HG02885 (cell line): ENCODE data around the gene WNT1.
A peak's percentile ranks its signal among the peaks of the same experiment; 100 is the strongest.

ENCODE experiments used
- ATAC-seq: cut with Tn5 transposase; IDR thresholded peaks from one replicate; pipeline ENCODE4 v1.9.1; 2021; ENCODE audit warnings: mild to moderate bottlenecking; ENCODE audit not compliant: unreplicated experiment, poor library complexity

WNT1 gene

DNA sequence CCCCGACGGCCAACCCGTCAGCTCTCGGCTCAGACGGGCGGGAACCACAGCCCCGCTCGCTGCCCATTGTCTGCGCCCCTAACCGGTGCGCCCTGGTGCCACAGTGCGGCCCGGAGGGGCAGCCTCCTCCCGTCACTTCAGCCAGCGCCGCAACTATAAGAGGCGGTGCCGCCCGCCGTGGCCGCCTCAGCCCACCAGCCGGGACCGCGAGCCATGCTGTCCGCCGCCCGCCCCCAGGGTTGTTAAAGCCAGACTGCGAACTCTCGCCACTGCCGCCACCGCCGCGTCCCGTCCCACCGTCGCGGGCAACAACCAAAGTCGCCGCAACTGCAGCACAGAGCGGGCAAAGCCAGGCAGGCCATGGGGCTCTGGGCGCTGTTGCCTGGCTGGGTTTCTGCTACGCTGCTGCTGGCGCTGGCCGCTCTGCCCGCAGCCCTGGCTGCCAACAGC, at the start of gene WNT1:
WNT1 (plus strand) TSS at position 32 of the 450 bp plus-strand sequence; CDS start at position 361, 329 bp downstream.
- ATAC-seq, result peak; percentile 22

GRCh38 chr12:48929551-48929950, 48.6 kb upstream of the WNT1 start:
- no peak for ATAC-seq

DNA sequence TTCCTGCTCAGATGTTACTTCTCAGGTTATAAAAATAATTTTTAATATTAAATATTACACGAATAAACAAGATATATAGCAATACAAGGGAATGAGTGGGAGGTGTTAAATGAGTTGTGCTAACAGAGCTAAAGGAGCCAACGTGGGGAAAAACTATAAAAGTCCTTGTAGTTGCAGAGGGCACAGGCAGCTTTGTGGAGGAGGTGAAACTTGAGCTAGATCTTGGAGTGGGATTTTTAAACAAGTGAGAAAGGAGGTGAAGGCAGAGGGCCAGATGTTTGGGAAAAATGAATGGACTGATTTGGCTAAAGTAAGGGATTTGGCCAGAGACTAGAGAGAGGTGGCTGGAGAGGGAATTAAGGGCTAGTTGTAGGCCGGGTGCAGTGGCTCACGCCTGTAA, 47.6 kb upstream of the WNT1 start:
- no peak for ATAC-seq

GRCh38 chr12:48932878-48933277, 45.2 kb upstream of the WNT1 start:
- no peak for ATAC-seq

DNA sequence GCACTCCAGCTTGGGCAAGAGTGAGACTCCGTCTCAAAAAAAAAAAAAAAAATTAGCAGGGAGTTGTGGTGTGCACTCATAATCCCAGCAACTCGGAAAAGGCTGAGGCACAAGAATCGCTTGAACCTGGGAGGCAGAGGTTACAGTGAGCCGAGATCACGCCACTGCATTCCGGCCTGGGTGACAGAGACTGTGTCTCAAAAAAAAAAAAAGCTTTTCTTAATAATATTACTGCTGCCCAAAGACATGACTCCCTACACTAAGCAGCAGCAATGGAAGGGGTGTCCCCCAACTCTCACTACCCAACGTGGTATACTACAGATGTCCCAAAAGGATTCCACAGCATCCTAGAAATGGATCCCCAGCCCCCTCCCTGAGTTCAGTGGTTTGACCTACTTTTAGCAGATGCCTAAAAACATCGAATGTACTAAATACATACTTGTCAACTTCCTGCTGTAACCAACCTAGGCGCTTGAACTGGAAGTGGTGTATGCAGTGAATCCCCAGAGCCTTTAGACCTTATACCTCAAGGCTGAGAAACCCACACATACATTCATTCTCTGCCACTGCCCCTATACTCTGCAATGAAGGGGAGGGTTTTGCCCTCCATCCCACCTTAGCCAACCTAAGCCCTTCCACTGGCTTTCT, 44.3 kb upstream of the WNT1 start:
- no peak for ATAC-seq

DNA sequence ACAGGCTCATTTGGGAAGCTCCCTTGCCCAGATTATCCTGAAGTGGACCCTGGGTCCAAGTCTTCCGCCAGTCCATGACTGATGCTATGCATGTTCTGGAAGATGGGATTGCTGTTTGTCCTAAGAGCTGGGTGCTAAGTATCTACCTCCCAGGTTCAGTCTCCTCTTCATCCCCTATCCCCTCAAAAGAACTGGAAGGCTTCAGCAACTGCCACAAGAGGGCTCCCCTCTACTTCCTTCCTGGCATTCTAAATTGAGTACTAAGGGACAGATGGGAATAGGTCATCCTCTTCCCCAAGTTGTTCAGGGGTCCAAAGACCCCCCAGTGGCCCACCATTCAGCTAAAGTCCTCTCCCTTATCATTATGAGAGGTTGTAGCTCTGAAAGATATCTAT, 43.8 kb upstream of the WNT1 start:
- ATAC-seq, result no peak

DNA sequence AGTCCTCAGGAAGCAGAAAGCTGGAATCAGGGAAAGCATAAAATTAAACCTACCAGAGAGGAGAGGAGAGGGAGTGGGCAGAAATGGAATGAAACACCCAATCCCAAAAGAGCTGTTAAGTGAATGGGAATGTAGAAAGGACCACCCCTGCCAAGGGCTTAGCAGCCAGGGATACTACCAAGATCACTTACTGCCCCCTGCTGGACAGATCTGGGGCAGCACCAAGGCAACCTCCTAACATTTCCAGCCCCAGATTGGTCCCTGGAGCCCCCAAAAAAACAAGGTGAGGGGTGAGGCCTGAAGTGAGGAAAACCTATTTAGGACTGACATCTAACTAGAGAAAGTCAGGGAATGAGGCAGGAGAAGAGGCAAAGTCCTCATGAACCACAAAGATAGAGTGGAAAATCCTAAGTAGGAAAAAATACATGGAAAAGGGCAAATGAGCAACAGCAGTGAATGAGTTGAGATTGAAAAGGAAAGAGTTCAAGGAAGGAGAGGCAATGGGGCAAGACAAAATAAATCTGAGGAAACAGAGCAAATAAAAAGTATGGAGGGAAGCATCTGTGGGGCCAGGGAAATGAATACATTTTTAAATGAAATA, 41.6 kb upstream of the WNT1 start:
- ATAC-seq, result no peak

GRCh38 chr12:48937170-48937569, 41.0 kb upstream of the WNT1 start:
- ATAC-seq, result no peak

- ATAC-seq, result no peak
Measured at GRCh38 chr12:48938805-48939204, 39.3 kb upstream of the WNT1 start.

GRCh38 chr12:48940181-48940580, 37.9 kb upstream of the WNT1 start:
- ATAC-seq, result no peak

- no peak for ATAC-seq
Measured at GRCh38 chr12:48943221-48943620, 34.9 kb upstream of the WNT1 start.

DNA sequence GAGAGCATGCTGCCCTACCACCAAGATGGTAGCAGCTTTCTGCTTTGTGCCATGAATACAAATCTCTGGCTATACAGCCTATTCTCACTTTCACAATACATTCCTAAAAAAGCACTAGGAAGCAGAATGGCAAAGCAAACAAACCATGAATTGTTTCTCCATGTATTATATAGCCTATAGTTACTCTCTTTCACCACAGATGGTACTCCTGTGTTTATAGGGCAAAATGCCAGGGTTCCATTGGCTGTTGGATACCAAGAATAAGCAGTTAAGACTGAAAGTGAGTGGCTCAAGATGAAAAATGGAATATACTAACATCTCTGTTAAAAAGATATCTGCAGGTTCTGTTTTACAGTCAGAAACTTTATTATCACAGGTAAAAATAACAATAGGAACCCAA, 31.9 kb upstream of the WNT1 start:
- ATAC-seq, result no peak

DNA sequence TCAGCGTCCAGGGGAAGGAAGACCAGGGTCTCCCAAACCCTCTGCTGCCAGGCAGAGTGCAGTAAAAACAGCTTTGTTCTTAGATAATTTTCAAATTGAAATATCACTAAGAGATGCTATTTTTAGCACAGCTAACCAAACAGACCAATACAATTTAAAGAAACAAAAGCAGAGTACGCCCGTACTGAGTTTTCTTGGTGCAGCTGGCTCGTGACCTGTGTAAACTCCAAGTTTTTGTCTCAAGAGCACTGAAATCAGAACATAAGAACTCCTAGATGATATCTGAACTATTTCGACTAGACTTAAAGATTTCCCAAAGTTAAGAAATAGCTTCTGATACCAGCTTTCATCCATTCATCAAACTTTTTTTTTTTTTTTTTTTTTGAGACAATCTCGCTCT, 31.2 kb upstream of the WNT1 start:
- no peak for ATAC-seq

DNA sequence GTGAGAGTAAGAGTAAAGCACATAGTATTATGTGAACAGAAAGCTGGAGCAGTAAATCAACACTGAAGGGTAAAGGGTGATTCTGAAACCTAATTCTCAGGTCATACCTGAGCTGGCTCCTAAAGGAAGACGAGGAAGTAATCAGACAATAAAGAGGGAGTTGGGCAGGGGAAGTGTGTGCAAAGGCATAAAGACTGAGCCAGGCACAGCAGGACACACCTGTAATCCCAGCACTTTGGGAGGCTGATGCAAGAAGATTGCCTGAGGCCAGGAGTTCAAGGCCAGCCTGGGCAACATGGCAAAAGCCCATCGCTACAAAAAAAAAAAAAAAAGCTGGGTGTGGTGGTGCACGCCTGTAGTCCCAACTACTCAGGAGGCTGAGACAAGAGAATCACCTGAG, 30.4 kb upstream of the WNT1 start:
- no peak for ATAC-seq

DNA sequence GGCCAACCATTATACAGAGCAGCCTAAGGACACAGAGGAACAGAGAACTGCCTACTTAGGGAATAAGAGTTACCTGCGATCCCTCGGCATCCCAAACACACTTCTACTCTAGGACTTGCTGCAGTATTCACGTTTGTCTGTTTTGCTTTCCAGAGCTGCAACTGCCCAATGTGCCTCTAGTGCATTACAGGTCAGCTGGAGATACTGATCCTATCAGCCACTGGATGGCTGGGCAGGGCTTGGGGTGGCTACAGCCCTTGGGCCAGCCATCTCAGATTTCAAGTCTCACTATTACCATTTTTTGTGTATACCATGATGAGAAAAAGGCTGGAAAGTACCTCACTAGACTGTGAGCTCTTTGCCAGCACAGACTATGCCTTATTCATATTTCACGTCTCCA, 25.4 kb upstream of the WNT1 start:
- no peak for ATAC-seq

DNA sequence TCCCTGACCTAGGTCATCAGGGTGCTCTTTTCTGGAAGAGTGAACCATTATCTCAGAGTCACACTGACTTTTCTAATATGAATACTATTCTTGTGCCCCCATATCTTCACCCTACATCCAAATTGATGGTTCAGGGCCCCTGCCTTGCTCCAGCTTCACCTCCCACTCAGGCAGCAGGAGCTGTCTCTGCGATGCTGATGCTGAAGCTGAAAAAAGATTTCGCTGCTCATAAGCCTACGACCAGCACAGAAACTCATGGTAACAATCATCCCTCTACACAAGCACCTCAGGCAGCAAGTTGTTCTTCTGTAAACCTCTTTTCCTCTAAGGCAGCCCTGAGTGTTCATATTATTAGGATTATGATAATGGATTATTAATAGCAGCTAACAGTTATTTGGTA, 24.1 kb upstream of the WNT1 start:
- ATAC-seq, result no peak

DNA sequence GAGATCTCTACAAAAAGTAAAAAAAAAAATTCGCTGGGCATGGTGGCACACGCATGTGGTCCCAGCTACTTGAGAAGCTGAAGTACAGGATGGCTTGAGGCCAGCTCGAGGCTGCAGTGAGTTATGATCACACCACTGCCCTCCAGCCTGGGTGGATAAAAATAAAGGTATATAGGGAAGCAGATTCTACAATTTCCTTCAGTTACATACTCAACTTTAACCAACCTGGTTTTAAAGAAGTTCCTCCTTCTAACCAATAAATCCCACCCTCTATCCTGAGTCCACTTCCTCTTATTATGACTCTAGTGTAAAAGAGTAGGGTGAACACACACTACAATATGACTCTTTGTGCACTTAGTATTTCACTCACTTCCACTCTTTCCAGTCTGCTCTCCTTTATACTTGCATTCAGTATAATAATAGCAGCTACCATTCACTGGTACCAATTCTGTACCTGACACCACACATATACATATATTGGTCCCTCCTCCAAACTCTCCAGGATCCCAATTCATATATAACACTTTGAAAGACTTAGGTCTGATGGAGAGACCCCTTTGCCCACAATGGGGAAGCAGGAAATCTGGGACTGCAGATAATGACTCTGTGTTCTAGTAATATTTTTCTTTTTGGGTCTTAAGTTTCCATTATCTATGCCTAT, 23.2 kb upstream of the WNT1 start:
- no peak for ATAC-seq

- ATAC-seq, result no peak
Measured at GRCh38 chr12:48956279-48957140, 21.6 kb upstream of the WNT1 start.

DNA sequence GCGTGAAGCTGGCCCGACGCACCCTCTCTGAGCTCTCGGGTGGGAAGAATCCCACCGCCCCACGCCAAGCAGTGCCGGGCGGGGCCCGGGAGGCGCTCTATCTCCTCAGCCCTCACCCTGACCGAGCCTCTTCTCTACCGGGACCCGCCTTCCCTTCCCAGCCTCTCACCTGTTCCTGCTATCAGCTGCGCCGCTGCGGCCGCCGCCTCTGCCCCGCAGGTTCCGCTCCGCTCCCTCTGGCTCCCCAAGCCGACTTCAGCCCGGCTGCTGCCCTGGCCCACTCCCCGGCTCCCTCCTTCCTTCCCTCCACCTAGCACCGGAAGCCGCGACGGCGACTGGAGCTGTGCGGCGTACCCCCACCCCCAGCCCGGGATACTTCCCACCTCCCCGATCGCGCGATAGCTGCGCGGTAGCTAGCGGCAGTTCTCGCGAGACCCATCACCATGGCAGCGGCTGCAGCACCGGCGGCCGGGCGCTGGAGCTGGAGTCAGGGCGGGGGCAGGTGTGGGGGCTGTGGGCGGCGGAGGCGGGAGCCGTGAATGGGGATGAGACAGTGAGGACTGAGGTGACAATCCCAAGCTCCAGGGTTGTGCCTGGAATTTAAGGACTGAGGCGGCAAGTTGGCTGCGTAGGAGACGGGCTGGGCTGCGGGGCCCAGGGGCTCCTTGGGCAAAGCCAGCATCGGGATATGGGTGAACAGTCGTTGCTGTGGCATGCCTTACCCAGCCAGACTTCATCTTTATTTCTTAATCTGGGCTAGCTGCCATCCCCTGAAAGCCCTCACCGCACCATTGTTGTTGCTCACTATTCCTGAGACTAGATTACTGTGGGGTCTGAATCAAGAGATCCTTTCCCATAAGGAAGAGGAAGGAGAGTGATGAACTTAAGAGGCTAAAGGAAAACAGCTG, 20.7 kb upstream of the WNT1 start, which contains the start of gene ARF3:
ARF3 (minus strand) TSS at position 347 of the 908 bp plus-strand sequence. CDS start 16,392 bp downstream, outside the sequence.
- peak; percentile 96 for ATAC-seq

- ATAC-seq, result no peak
Measured at GRCh38 chr12:48958049-48958388, 20.1 kb upstream of the WNT1 start.
